ENCODE measurements around the gene KCNK6.
A peak's percentile ranks its signal among the peaks of the same experiment; 100 is the strongest.

- TF ChIP-seq CTCF (IDR thresholded peaks at IDR 0.05) (no peak), POLR2A (IDR thresholded peaks at IDR 0.05) (no peak), POLR2AphosphoS5 (IDR thresholded peaks at IDR 0.05; ENCODE audit: insufficient read depth in 1 of 2, low read depth in 1 of 2) (peak in 1 of 2 donors; percentile 28)
Observed at GRCh38 chr19:38336638-38337359, 17.2 kb downstream of the KCNK6 start.
